ENCODE results near the gene MEOX1. TPM values are rescaled to one million over a fixed set of nuclear protein-coding genes. Genes with fewer than 3 reads are reported as not detected.

The MEOX1 gene
- total RNA-seq: 1 to 10 TPM in 1 of 2 experiments, under 1 TPM in 1; 0.54 to 1.3 TPM

DNA sequence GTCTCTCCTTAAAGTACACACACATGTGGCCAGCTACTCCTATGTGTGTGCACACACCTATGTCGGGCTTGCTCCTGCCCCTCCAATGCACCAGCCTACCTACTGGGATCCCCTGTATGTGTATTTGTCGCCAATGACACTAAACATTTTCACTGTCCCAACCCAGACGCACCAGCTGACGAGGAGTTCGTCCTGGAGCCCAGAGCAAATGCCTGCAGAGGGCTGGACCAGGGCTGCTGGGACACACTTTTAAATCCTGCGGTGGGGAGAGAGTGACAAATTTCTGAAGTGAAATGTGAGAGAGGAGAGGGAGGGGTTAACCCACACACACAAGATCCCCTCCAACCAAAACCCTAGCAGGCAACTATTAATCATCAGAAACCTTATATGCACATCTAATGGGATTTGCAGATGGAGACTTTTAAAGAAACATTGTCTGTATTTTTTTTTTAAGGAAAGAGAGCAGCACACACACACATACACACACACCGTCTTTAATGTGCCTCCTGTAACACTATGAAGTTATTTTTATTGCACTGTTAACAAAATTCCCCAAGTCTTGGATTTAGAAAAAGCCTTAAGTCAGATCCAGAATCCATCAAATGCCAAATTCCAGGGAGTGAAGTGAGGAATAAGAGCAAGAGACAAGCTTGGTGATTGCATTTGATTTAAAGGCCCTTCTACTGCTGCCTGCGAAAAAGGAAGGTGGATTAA, at the start of gene MEOX1:
Gene MEOX1, minus strand, starts transcription at position 224 of the 714 bp plus-strand sequence. CDS start 388 bp downstream, outside the sequence.
- Mint-ChIP-seq H3K36me3 (no peaks in the 10 kb centered on the region), H3K27me3 (peaks cover 47% of the 10 kb centered on the region), H3K4me1 (peaks cover 42% of the 10 kb centered on the region), H3K4me3 (peak within 1 kb of the TSS; percentile 55), H3K9me3 (ENCODE audit: low read depth) (no peaks in the 10 kb centered on the region), H3K27ac (peak within 1 kb of the TSS; percentile 80)
- ATAC-seq (peak; percentile 67), DNase-seq (peak; percentile 69)
- CTCF ChIA-PET: interaction anchor here (0.8 to 1.2 kb wide), 2 partner anchors 85 to 99 kb away, joined by 3 read pairs; no protein-coding TSS in a partner anchor

- Mint-ChIP-seq H3K27me3 (peaks cover 46% of the 10 kb centered on the region), H3K9me3 (ENCODE audit: low read depth) (no peaks in the 10 kb centered on the region), H3K27ac (no peak overlapping the region), H3K4me1 (peaks cover 13% of the 10 kb centered on the region), H3K4me3 (no peak overlapping the region), H3K36me3 (no peaks in the 10 kb centered on the region)
- no peak for DNase-seq
- CTCF ChIA-PET: interaction anchor here (3.0 to 22.1 kb wide), 2 partner anchors 16 to 51 kb away, joined by 9 to 569 read pairs; partner anchors contain the start of gene SOST
- ATAC-seq: no peak
Observed at GRCh38 chr17:43710101-43710500, 48.4 kb upstream of the MEOX1 start.

GRCh38 chr17:43709210-43709609, 47.5 kb upstream of the MEOX1 start:
- DNase-seq: no peak
- CTCF ChIA-PET: interaction anchor here (0.8 to 22.1 kb wide), 4 partner anchors 11 to 52 kb away, joined by 3 to 569 read pairs (median 6); partner anchors contain the start of gene SOST
- peaks cover 38% of the 10 kb centered on the region for H3K27me3 Mint-ChIP-seq

DNA sequence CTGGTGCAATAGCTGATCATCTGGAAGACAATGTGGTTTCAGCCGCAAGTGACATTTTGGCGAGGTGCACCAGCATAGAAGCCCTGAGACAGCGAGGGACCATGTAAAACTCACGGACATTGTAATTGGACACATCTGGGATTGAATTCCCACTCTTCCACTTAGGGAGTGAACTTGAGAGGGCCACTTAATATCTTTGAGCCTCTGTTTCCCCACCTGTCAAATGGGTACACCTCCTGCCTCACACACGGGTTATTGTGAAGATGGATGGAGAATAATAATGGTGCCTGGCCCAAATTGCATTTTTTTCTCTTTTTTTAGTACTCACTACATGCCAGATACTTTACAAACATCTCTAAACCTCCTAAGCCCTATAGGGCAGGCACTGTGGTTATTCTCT, 45.5 kb upstream of the MEOX1 start:
- CTCF ChIA-PET: interaction anchor here (2.2 to 22.1 kb wide), 2 partner anchors 13 to 54 kb away, joined by 8 to 569 read pairs; partner anchors contain the start of gene SOST
- ATAC-seq (no peak), DNase-seq (no peak)
- Mint-ChIP-seq H3K27me3 (peaks cover 27% of the 10 kb centered on the region), H3K36me3 (no peaks in the 10 kb centered on the region), H3K27ac (no peak overlapping the region), H3K4me3 (no peak overlapping the region), H3K4me1 (peaks cover 5% of the 10 kb centered on the region), H3K9me3 (ENCODE audit: low read depth) (no peaks in the 10 kb centered on the region)

More at GRCh38 chr17:43709210-43709609, 47.5 kb upstream of the MEOX1 start:
- no peak overlapping the region for H3K4me3 Mint-ChIP-seq
- ATAC-seq: no peak
- H3K27ac Mint-ChIP-seq: no peak overlapping the region
- no peaks in the 10 kb centered on the region for H3K9me3 Mint-ChIP-seq (ENCODE audit: low read depth)
- no peaks in the 10 kb centered on the region for H3K36me3 Mint-ChIP-seq
- peaks cover 8% of the 10 kb centered on the region for H3K4me1 Mint-ChIP-seq

DNA sequence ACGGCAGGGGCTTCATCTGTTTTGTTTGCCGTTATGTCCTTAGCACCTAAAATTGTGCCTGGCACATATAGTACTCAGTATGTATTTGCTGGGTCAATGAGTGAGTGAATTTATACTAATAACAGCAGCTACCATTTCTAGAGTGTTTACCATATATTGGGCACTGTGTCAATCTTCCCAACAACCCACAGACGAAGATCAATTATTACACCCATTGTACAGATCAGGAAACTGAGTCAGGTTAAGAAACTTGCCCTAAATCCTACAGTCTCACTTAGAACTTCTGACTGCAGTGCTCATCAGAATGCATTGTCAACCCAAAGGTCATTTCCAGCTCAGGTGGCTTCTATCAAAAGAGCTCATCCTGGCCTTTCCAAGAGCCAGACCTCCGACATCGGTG, 44.5 kb upstream of the MEOX1 start:
- no peak for DNase-seq
- peaks cover 23% of the 10 kb centered on the region for H3K27me3 Mint-ChIP-seq
- ATAC-seq: no peak
- H3K4me3 Mint-ChIP-seq: no peak overlapping the region
- CTCF ChIA-PET: interaction anchor here (1.9 to 22.1 kb wide), 3 partner anchors 12 to 130 kb away, joined by 4 to 569 read pairs (median 8); partner anchors contain the start of gene SOST
- peaks cover 10% of the 10 kb centered on the region for H3K4me1 Mint-ChIP-seq
- H3K27ac Mint-ChIP-seq: no peak overlapping the region
- H3K9me3 Mint-ChIP-seq (ENCODE audit: low read depth): no peaks in the 10 kb centered on the region
- H3K36me3 Mint-ChIP-seq: no peaks in the 10 kb centered on the region

DNA sequence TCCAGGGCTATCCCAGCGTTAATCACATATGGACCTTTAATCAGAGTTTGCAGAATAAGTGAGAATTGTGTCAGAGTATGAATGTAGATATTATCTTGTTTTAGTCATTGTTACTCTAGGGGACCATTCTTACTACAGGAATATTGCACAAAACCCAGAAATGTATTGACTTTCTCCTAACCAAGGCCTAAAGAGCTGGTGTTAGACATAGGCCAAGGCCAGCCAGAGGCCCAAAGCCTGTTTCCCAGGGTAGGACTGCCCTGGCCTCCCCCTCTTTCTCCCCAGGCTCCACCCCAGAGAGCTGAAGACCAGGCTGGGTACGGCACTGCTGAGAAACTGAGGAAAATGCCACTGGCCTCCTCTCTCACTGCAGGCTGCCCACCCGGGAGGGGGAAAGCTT, 41.9 kb upstream of the MEOX1 start:
- H3K27ac Mint-ChIP-seq: no peak overlapping the region
- CTCF ChIA-PET: interaction anchor here (22.1 kb wide), 1 partner anchor 57 kb away, joined by 569 read pairs; the partner anchor contains the start of gene SOST
- H3K4me3 Mint-ChIP-seq: no peak overlapping the region
- peaks cover 19% of the 10 kb centered on the region for H3K4me1 Mint-ChIP-seq
- no peaks in the 10 kb centered on the region for H3K9me3 Mint-ChIP-seq (ENCODE audit: low read depth)
- no peak for ATAC-seq
- no peak for DNase-seq
- peaks cover 26% of the 10 kb centered on the region for H3K27me3 Mint-ChIP-seq
- no peaks in the 10 kb centered on the region for H3K36me3 Mint-ChIP-seq

DNA sequence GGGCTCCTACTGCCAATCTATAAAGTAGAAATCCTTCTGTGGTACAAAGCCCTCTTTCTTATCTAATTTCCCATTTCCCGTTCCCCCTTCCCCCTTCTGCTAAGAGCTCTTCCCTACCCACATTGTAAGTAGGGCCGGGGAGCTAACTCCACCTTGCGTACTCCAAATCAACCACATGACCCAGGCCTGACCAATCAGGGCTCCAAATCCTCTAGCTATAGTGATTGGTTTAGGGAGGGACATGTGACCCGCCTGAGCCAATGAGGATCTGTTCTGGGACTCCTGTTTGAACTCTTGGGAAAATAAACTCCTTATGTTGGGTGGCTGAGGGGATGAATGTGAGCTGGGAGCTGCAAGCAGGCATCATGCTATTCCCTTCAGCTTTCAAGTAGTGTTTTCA, 40.9 kb upstream of the MEOX1 start:
- ATAC-seq: no peak
- CTCF ChIA-PET: interaction anchor here (0.7 to 22.1 kb wide), 4 partner anchors 11 to 144 kb away, joined by 3 to 569 read pairs (median 4); partner anchors contain the start of genes CD300LG and SOST
- no peak overlapping the region for H3K27ac Mint-ChIP-seq

DNA sequence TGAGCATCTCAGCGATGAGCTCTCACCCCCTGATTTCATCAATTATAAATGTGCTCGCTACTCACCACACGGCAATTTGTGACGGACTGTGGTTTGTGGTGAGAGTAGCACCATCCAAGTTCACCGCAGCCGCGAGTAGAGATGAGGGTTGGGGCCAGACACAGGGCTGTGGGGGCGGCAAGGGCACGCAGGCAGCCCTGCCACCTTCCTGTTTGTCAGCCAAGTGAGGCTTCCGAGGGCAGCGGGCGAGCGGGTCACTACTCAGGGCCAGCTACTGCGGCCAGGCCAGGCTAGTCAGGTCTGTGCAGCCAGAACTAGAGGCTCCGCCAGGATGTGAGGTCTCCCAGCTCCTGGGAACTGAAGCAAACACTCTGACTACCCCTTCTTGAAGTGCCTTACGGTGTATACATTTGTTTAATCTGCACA, 39.6 kb upstream of the MEOX1 start:
- Mint-ChIP-seq H3K27me3 (peaks cover 25% of the 10 kb centered on the region), H3K36me3 (no peaks in the 10 kb centered on the region), H3K4me3 (peak overlapping the region; percentile 49), H3K4me1 (peaks cover 19% of the 10 kb centered on the region), H3K27ac (peak overlapping the region; percentile 77), H3K9me3 (ENCODE audit: low read depth) (no peaks in the 10 kb centered on the region)
- DNase-seq: peak; percentile 86
- ATAC-seq: peak; percentile 73
- CTCF ChIA-PET: interaction anchor here (0.7 to 22.1 kb wide), 8 partner anchors 10 to 313 kb away, joined by 3 to 569 read pairs (median 3); partner anchors contain the start of genes DUSP3 and SOST

More for the DNA sequence above, 40.9 kb upstream of the MEOX1 start:
- no peak for DNase-seq
- H3K4me1 Mint-ChIP-seq: peaks cover 19% of the 10 kb centered on the region
- peaks cover 30% of the 10 kb centered on the region for H3K27me3 Mint-ChIP-seq
- H3K9me3 Mint-ChIP-seq (ENCODE audit: low read depth): no peaks in the 10 kb centered on the region
- no peaks in the 10 kb centered on the region for H3K36me3 Mint-ChIP-seq
- H3K4me3 Mint-ChIP-seq: no peak overlapping the region

DNA sequence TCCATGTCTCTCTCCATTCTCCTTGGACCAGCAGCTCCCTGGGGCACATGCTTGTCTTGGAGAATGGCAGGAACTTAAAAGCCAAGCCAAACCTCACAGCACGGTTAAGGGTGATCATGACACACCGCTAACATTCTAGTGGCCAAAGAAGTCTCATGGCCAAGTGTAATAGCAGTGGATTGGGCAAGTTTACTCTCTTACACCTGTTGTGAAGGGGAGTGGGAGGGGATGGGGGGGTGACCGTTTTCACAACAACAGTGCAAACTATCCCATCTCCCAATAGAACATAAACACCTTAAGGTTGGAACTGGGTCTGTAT, 37.7 kb upstream of the MEOX1 start:
- Mint-ChIP-seq H3K36me3 (no peaks in the 10 kb centered on the region), H3K27ac (no peak overlapping the region), H3K4me3 (no peak overlapping the region), H3K9me3 (ENCODE audit: low read depth) (no peaks in the 10 kb centered on the region), H3K4me1 (peaks cover 19% of the 10 kb centered on the region), H3K27me3 (peaks cover 22% of the 10 kb centered on the region)
- CTCF ChIA-PET: interaction anchor here (0.6 to 22.1 kb wide), 4 partner anchors 26 to 79 kb away, joined by 3 to 569 read pairs (median 3); partner anchors contain the start of gene SOST
- DNase-seq (no peak), ATAC-seq (no peak)

- no peaks in the 10 kb centered on the region for H3K9me3 Mint-ChIP-seq (ENCODE audit: low read depth)
- no peaks in the 10 kb centered on the region for H3K36me3 Mint-ChIP-seq
- no peak overlapping the region for H3K4me3 Mint-ChIP-seq
- no peak for ATAC-seq
- no peak overlapping the region for H3K27ac Mint-ChIP-seq
- CTCF ChIA-PET: interaction anchor here (0.6 to 22.1 kb wide), 5 partner anchors 10 to 78 kb away, joined by 3 to 569 read pairs (median 3); partner anchors contain the start of gene SOST
- DNase-seq: no peak
- H3K27me3 Mint-ChIP-seq: peaks cover 22% of the 10 kb centered on the region
- H3K4me1 Mint-ChIP-seq: peaks cover 19% of the 10 kb centered on the region
Observed at GRCh38 chr17:43698678-43699437, 37.1 kb upstream of the MEOX1 start.

- Mint-ChIP-seq H3K4me1 (peaks cover 19% of the 10 kb centered on the region), H3K36me3 (no peaks in the 10 kb centered on the region), H3K27ac (no peak overlapping the region), H3K9me3 (ENCODE audit: low read depth) (no peaks in the 10 kb centered on the region), H3K4me3 (no peak overlapping the region), H3K27me3 (peaks cover 20% of the 10 kb centered on the region)
- CTCF ChIA-PET: interaction anchor here (1.1 to 22.1 kb wide), 3 partner anchors 11 to 128 kb away, joined by 3 to 569 read pairs (median 3); partner anchors contain the start of gene SOST
- DNase-seq: no peak
- no peak for ATAC-seq
Observed at GRCh38 chr17:43697937-43698336, 36.2 kb upstream of the MEOX1 start.

DNA sequence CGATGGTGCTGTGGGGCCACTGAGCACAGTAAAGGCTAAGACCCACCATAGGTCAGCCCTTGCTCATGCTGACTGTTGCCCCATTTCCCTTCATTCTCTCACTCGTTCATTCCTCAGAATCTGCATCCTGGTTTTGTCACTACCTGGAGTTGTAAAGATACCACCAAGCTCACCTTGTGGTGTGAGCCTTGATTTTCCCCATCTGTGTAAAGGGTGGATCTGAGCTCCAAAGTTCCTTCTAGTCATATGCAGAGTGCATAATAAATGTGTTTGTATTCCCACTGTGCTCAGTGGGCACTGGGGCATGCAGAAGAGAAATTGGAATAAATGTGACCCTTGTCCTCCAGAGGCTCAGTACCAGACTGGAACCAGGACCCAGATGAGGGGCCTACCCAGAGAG, 35.2 kb upstream of the MEOX1 start:
- Mint-ChIP-seq H3K4me1 (peaks cover 14% of the 10 kb centered on the region), H3K27ac (no peak overlapping the region), H3K27me3 (peaks cover 20% of the 10 kb centered on the region), H3K36me3 (no peaks in the 10 kb centered on the region), H3K9me3 (ENCODE audit: low read depth) (no peaks in the 10 kb centered on the region), H3K4me3 (no peak overlapping the region)
- DNase-seq (no peak), ATAC-seq (no peak)
- CTCF ChIA-PET: interaction anchor here (3.4 to 22.1 kb wide), 2 partner anchors 17 to 64 kb away, joined by 13 to 569 read pairs; partner anchors contain the start of gene SOST
